Activated naive CD4-positive, alpha-beta T cell treated with anti-CD3 and anti-CD28 coated beads, Interleukin-2, amount 50 U/mL, for 24 hours (primary cell): ENCODE data around the gene KLHL2.

Source experiments
- H3K27ac Mint-ChIP-seq: one replicate; pipeline ENCODE4 v1.8.0; 2021; ENCODE audit warnings: mild to moderate bottlenecking, mixed read lengths
- H3K27me3 Mint-ChIP-seq: one replicate; pipeline ENCODE4 v1.8.0; 2021; ENCODE audit warnings: mixed read lengths
- H3K36me3 Mint-ChIP-seq: one replicate; pipeline ENCODE4 v1.8.0; 2021; ENCODE audit warnings: mixed read lengths
- H3K4me1 Mint-ChIP-seq: one replicate; pipeline ENCODE4 v1.8.0; 2021; ENCODE audit warnings: mixed read lengths
- H3K4me3 Mint-ChIP-seq: one replicate; pipeline ENCODE4 v1.8.0; 2021; ENCODE audit warnings: mild to moderate bottlenecking, mixed read lengths
- H3K9me3 Mint-ChIP-seq: one replicate; pipeline ENCODE4 v1.8.0; 2021; ENCODE audit warnings: mixed read lengths

KLHL2 gene

DNA sequence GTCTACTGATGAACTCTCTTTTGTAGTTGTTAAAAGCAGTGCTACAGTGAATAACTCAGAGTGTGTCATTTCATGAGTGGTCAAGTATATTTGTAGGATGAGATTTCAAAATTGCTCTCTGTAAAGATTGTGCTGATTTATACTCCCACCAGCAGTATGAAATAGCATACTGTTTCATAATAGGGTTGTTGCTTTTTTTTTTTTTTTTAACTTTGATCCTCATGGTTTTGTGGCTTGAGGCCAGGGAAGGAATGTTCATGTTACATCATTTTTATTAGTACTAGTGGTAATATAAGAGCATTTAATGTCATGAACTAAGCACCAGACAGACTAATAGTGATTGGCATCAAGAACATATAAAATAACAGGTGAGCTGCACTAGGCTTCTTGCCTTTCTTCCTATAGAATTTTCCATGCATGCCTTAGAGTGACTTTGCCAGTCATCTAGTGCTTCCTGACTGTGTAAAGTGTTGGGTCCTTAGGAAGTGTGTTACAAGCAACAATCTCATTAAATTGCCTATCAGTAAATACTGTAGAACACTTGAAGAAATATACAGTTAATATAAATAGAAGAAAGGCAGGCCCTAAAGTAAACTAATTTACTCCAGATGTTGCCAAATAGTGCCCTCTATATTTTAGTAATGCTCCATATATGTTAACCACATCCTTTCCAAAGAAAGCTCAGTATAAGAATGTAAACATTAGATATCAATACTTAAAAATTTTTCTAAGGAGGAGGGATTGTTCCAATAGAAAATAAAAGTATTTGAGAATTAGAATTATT, 81.5 kb downstream of the KLHL2 start:
- Mint-ChIP-seq H3K27ac (no peak overlapping the region), H3K27me3 (no peaks in the 10 kb centered on the region)

DNA sequence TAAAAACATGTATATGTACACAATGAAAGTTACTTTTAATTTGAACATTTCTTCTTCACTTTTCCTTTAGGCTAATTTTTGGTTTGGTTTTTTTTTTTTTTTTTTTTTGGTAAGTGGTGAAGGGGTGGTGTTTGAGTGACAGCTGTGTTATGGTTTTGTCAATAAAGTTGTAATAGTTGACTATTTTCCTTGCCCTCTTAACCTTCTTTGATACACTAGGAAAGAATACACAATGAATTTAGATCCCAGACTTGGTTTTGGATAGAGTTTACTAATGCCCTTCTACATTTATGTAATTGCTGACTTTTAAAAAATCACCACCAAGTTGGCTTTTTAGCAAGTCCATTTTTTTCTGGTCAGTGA, 82.0 kb downstream of the KLHL2 start:
- H3K9me3 Mint-ChIP-seq = peaks cover 4% of the 10 kb centered on the region
- peaks cover 5% of the 10 kb centered on the region for H3K36me3 Mint-ChIP-seq
- H3K27me3 Mint-ChIP-seq = no peaks in the 10 kb centered on the region
- H3K4me3 Mint-ChIP-seq = no peak overlapping the region
- H3K4me1 Mint-ChIP-seq = peaks cover 63% of the 10 kb centered on the region
- H3K27ac Mint-ChIP-seq = no peak overlapping the region

More for the DNA sequence above, 81.5 kb downstream of the KLHL2 start:
- H3K36me3 Mint-ChIP-seq = peaks cover 9% of the 10 kb centered on the region
- peaks cover 5% of the 10 kb centered on the region for H3K9me3 Mint-ChIP-seq
- H3K4me3 Mint-ChIP-seq = no peak overlapping the region
- peaks cover 57% of the 10 kb centered on the region for H3K4me1 Mint-ChIP-seq

DNA sequence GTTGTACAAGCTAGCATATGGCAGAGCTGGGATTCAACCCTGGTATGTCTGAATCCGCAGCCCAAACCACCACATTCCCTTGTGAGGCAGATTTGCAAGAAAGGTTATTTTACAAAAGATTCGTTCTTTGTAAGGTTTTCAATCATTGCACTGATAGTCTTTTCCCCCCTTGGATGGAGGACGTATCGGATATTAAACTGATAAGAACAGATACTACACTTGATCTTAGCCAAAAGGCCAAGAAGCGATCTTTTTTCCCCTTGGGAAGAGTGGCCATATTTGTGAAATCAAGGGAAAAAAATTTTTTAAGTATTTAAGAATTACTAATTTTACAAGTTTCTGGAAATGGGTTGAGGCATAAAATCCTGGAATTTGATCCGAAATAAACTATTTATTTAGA, 85.7 kb downstream of the KLHL2 start:
- H3K9me3 Mint-ChIP-seq = no peaks in the 10 kb centered on the region
- peaks cover 2% of the 10 kb centered on the region for H3K36me3 Mint-ChIP-seq
- H3K4me3 Mint-ChIP-seq = no peak overlapping the region
- H3K27me3 Mint-ChIP-seq = no peaks in the 10 kb centered on the region
- H3K27ac Mint-ChIP-seq = no peak overlapping the region
- H3K4me1 Mint-ChIP-seq = peaks cover 48% of the 10 kb centered on the region

DNA sequence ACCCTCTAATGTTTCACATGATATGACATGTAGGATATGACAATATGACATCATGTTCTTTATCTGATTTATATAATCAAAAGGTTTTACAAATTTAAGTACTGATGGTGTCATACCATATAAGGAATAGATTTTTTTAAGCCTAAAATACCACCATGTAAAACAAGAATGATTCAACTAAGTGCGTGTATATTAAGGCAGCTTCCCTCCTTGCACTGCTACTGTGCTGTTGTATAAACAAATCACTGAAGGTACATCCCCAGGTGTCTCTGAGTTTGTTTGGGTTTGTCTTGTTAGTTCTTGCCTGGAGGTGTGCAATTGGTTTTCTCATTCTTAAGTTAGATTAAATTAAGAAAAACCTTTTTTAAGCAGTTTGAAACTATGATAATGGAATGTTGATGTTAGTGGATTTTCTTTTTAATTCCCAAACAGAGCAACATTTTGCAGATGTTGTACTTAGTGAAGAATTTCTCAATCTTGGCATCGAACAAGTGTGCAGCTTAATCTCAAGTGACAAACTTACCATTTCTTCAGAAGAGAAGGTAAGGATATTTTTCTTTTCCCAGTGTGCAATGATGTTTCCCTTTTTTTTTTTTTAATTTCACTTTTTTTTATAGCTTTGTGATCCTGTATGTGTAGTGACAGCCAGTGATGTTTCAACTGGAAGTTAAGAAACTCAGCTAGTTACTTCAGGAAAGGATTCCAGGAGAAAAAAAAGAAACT, 86.7 kb downstream of the KLHL2 start:
- Mint-ChIP-seq H3K27me3 (no peaks in the 10 kb centered on the region), H3K4me3 (peak overlapping the region; percentile 34), H3K9me3 (no peaks in the 10 kb centered on the region), H3K27ac (no peak overlapping the region), H3K4me1 (peaks cover 40% of the 10 kb centered on the region), H3K36me3 (peaks cover 6% of the 10 kb centered on the region)

DNA sequence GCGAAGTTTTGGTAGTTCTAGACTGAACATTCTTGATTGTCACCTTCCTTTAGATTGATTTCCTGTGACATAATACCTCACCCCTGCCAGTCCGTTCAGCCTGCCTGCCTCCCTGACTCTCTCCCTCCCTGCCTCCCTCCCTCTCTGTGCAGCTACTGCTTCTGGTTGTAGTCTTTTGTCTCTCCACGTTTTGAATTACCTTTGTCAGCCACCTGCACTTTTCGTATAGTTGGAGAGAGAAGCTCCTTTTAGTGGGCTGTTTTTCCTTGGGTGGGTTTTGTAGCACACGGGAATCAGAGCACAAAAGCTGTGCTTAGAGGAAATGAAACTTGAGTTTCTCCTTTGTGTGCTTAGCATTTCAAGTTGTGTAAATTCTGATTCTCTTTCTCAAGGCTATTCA, 87.5 kb downstream of the KLHL2 start:
- Mint-ChIP-seq H3K9me3 (no peaks in the 10 kb centered on the region), H3K27ac (peak overlapping the region; percentile 57), H3K36me3 (peaks cover 8% of the 10 kb centered on the region), H3K4me1 (peaks cover 39% of the 10 kb centered on the region), H3K27me3 (no peaks in the 10 kb centered on the region), H3K4me3 (peak overlapping the region; percentile 34)

DNA sequence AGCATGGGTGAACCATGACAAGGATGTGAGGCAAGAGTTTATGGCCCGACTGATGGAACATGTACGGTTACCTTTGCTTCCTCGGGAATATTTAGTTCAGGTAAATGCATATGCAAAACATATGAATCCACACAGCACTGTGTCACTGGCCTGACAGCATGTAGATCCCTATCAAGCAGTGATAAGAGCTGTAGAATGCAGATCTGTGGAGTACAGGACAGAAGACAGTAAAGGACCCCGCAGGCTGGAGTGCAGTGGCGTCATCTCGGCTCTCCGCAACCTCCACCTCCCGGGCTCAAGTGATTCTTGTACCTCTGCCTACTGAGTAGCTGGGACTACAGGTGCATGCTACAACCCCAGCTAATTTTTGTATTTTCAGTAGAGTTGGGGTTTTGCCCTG, 90.3 kb downstream of the KLHL2 start:
- no peak overlapping the region for H3K27ac Mint-ChIP-seq
- no peaks in the 10 kb centered on the region for H3K9me3 Mint-ChIP-seq
- H3K27me3 Mint-ChIP-seq = no peaks in the 10 kb centered on the region
- H3K4me1 Mint-ChIP-seq = peaks cover 49% of the 10 kb centered on the region
- H3K4me3 Mint-ChIP-seq = no peak overlapping the region
- peaks cover 6% of the 10 kb centered on the region for H3K36me3 Mint-ChIP-seq

DNA sequence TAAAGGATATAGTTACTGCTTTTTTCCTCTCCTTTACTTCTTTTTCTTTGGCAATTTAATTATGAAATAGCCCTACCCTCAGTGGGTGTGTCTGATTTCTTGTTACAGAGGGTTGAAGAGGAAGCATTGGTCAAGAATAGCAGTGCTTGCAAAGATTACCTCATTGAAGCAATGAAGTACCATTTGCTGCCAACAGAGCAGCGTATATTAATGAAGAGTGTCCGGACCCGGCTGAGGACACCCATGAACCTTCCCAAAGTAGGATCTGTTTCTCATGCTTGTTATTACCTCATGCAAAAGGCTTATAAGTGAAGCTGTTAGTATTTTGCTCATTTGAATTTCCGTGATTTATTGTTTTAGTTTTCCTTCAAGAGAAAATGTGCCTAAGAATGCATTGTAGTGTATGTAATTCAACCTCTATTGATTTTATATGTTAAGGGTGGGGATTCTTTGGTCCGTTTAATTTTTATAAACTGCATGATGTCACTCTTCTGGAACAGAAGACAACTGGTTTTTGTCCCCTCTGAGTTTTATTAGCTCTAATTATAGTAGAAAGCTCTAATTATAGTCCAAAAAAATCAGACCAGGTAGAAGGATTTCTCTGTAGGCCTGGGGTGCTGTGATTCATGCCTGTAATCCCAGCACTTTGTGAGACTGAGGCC, 92.2 kb downstream of the KLHL2 start:
- no peaks in the 10 kb centered on the region for H3K27me3 Mint-ChIP-seq
- H3K4me1 Mint-ChIP-seq = peaks cover 51% of the 10 kb centered on the region
- H3K36me3 Mint-ChIP-seq = peaks cover 11% of the 10 kb centered on the region
- no peaks in the 10 kb centered on the region for H3K9me3 Mint-ChIP-seq
- no peak overlapping the region for H3K27ac Mint-ChIP-seq
- H3K4me3 Mint-ChIP-seq = no peak overlapping the region

DNA sequence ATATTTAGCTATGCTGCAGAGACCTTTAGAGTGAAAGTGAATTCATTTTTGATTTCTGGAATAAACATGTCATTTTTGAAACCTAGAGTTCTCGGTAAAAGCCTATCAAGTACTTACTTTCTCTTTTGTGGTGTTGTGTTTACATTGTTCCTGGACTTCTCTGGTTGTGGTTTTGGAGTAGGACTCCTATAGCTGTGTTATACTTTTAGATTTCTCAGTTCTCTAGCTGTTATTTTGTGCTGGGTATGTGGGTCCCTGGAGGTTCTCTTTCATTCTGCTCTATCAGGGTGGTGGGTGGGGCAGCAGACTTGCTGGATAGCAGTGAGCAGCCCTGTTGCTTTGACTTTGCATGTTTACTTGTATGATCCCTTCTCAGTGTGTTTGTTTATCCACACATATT, 94.5 kb downstream of the KLHL2 start:
- peaks cover 42% of the 10 kb centered on the region for H3K4me1 Mint-ChIP-seq
- H3K36me3 Mint-ChIP-seq = peaks cover 14% of the 10 kb centered on the region
- peak overlapping the region; percentile 83 for H3K4me3 Mint-ChIP-seq
- no peaks in the 10 kb centered on the region for H3K27me3 Mint-ChIP-seq
- no peaks in the 10 kb centered on the region for H3K9me3 Mint-ChIP-seq
- peak overlapping the region; percentile 94 for H3K27ac Mint-ChIP-seq

DNA sequence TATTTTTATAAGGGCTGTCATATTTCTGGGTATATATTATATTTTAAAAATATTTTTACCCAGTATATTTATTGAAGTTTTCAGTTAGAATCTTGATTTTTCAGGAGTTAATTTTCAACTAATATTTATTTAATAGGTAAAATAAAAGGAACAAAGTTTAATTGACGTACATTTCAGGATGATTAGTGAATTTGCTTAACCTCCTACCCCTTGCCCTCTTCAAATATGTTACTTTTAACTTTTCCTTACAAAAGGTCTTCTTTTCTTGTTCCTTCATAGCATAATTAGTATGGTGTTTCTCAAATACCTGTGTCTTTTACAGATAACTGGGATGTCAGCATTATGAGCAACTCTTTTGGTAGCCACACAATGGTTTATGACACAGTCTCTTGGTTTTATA, 95.3 kb downstream of the KLHL2 start:
- Mint-ChIP-seq H3K9me3 (no peaks in the 10 kb centered on the region), H3K27ac (peak overlapping the region; percentile 80), H3K4me1 (peaks cover 42% of the 10 kb centered on the region), H3K36me3 (peaks cover 15% of the 10 kb centered on the region), H3K27me3 (no peaks in the 10 kb centered on the region), H3K4me3 (no peak overlapping the region)

DNA sequence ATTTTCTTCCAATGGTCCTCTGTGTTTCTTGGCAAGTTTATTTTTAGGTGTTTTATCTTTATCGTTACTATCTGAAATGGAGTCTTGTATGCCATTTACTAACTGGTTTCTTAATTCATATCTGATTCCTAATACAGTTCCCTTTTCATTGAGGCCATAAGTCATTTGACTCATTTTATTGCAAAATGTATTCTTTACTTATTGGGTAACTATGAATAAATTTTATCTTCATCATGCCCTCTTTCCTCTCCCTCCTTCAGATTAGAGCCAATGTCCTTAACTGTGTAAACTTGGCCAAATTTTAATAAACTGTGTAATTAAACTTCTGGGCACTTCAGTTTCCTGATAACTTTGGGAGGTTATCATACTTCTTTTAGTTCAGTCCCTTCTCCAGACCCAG, 100.8 kb downstream of the KLHL2 start:
- Mint-ChIP-seq H3K4me1 (peaks cover 19% of the 10 kb centered on the region), H3K27ac (no peak overlapping the region), H3K4me3 (no peak overlapping the region), H3K36me3 (peaks cover 27% of the 10 kb centered on the region), H3K9me3 (no peaks in the 10 kb centered on the region), H3K27me3 (no peaks in the 10 kb centered on the region)

DNA sequence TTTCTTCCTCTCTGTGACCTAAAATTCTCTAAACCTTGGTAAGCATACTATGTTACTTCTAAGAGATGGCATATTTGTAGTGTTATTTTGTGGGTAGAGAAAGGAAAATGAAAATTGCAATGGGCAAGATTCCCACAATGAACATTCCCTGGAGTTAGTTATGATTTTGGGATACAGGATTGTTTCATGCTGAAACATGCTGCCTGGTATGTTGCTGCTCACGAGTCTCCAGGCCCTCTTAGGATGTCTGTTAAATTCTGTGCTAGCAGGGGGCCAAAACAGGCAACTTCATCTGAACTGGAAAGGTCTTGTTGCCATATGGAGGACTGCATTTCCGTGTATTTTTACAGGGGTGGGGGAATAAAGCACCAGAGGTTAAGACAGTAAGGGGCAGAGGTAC, 101.2 kb downstream of the KLHL2 start:
- Mint-ChIP-seq H3K27ac (no peak overlapping the region), H3K4me3 (no peak overlapping the region), H3K27me3 (no peaks in the 10 kb centered on the region), H3K36me3 (peaks cover 28% of the 10 kb centered on the region), H3K4me1 (peaks cover 19% of the 10 kb centered on the region), H3K9me3 (no peaks in the 10 kb centered on the region)

DNA sequence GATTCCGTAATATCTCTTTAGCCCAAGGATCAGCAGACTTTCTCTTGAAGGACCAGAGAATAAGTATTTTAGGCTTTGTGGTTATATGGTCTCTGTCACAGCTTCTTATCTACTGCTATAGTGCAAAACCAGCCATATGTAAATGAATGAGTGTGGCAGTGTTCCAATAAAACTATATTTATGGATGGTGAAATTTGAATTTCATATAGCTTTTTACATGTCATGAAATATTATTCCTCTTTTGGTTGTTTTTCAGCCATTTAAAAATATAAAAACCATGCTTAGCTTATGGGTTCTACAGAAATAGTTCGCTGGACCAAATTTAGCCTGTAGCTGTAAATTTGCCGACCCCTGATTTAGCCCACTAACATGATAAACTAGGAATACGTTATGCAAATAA, 102.1 kb downstream of the KLHL2 start:
- H3K36me3 Mint-ChIP-seq = peaks cover 31% of the 10 kb centered on the region
- no peak overlapping the region for H3K4me3 Mint-ChIP-seq
- no peaks in the 10 kb centered on the region for H3K27me3 Mint-ChIP-seq
- H3K4me1 Mint-ChIP-seq = peaks cover 13% of the 10 kb centered on the region
- H3K9me3 Mint-ChIP-seq = no peaks in the 10 kb centered on the region
- no peak overlapping the region for H3K27ac Mint-ChIP-seq

DNA sequence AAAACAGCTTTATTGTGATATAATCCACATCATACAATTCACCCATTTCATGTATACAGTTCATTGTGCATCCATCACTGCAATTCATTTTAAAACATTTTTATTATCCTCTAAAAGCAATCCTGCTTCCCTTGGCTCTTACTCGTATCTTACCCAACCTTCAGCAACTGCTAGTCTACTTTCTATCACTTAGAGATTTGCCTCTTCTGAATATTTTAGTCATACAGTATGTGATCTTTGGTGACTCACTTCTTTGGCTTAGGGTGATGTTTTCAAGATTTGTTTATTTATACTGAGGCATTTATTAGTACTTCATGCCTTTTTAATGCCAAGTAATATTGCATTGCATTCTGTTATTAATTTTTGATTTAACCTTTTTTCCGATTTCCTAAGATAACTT, 105.1 kb downstream of the KLHL2 start:
- Mint-ChIP-seq H3K9me3 (no peaks in the 10 kb centered on the region), H3K4me3 (no peak overlapping the region), H3K27me3 (no peaks in the 10 kb centered on the region), H3K4me1 (peaks cover 6% of the 10 kb centered on the region), H3K36me3 (peaks cover 28% of the 10 kb centered on the region), H3K27ac (no peak overlapping the region)

DNA sequence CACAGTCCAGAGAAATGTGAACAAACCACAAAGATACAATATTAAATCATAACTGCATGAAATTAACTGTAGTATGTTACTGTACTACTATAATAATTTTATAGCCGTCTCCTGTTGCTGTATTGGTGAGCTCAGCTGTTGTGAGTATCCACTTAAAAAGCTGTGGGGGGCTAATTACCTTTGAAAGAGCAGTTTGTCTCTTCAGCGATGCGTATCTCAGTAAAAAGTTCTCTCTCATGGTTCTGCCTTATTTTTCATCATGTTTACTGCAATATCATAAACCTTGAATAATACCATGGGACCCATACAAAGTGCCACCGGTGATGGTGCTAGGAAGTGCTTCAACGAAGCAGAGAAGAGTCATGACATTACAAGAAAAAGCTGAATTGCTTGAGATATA, 111.7 kb downstream of the KLHL2 start:
- Mint-ChIP-seq H3K36me3 (peaks cover 15% of the 10 kb centered on the region), H3K9me3 (no peaks in the 10 kb centered on the region), H3K27me3 (no peaks in the 10 kb centered on the region), H3K4me1 (no peaks in the 10 kb centered on the region), H3K27ac (no peak overlapping the region), H3K4me3 (no peak overlapping the region)

DNA sequence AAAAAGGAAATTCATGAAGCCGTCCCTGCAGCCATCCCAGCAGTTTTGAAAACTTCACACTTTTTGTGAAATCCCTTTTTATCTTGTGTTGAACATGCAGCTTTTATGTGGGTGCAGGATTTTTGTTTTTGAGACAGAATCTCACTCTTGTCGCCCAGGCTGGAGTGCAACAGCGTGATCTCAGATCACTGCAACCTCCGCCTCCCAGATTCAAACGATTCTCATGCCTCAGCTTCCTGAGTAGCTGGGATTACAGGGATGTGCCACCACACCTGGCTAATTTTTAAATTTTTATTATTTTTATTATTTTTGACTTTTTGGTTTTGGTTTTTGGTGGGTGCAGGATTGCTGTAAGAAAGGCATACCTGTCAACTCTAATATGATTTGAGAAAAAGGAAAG, 112.1 kb downstream of the KLHL2 start:
- H3K4me3 Mint-ChIP-seq = no peak overlapping the region
- no peaks in the 10 kb centered on the region for H3K27me3 Mint-ChIP-seq
- H3K9me3 Mint-ChIP-seq = no peaks in the 10 kb centered on the region
- no peak overlapping the region for H3K27ac Mint-ChIP-seq
- no peaks in the 10 kb centered on the region for H3K4me1 Mint-ChIP-seq
- peaks cover 12% of the 10 kb centered on the region for H3K36me3 Mint-ChIP-seq

DNA sequence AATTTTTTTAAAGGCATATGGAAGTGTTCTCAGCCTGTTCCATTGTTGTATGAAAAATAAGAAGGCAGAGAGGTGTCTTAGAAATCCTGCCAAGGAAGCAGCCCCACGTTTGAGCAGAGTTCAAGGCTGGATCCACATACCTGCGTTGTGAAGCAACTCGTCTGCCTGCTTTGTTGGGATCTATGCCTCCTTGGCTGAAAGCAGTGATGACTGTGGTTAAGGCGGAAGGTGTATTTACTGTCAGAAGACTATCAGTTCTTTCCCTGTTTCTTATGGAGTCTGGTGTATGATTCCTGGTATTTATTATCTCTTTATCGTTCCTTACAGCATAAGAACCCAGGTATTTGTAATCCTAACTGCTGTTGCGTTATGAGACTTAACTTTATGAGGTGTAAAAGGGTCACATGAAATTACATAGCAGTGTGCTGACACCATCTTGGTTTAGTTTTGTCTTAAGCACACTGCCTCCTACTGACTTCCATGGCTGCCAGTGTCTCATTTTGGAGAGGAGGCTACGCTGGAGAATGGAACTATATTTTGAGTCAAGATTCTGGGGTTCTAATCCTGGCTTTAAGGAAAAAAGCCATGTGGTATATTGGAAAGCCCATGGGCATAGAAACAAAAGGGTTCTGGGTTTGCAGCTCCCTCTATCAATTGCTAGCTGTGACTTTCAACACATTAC, 117.0 kb downstream of the KLHL2 start:
- Mint-ChIP-seq H3K27ac (no peak overlapping the region), H3K36me3 (peaks cover 7% of the 10 kb centered on the region), H3K4me3 (no peak overlapping the region), H3K9me3 (no peaks in the 10 kb centered on the region), H3K4me1 (no peaks in the 10 kb centered on the region), H3K27me3 (no peaks in the 10 kb centered on the region)
